RWPE2 (cell line): Measurements from ENCODE around the gene ADGRB2.
"Not testable (repeated sequence)": the region's sequence is repeated elsewhere in the genome, so short reads cannot be mapped to it uniquely, and the experiment has no call there.

Experiments used
- ATAC-seq: fragments of 200-7000 bp; cut with Tn5 transposase; 3 replicates; pipeline ENCODE4 v1.9.1; 2021; ENCODE audit warnings: low read depth
- DNase-seq: peaks from one replicate; pipeline ENCODE4 v3.0.0-alpha.2; 2020; ENCODE audit warnings: low spot score
- H3K27ac ChIP-seq: fragments of 450-650 bp; 2 replicates; pipeline ENCODE4 v1.5.1; 2017; ENCODE audit warnings: mild to moderate bottlenecking; ENCODE audit not compliant: poor library complexity, severe bottlenecking
- H3K27me3 ChIP-seq: fragments of 250-450 bp; sonication (Bioruptor Pico); 2 replicates; pipeline ENCODE4 v1.5.1; 2021; ENCODE audit warnings: mild to moderate bottlenecking, moderate library complexity; ENCODE audit not compliant: insufficient read depth, poor library complexity, severe bottlenecking
- H3K36me3 ChIP-seq: fragments of 250-450 bp; sonication (Bioruptor Pico); 2 replicates; pipeline ENCODE4 v1.5.1; 2020; ENCODE audit warnings: low read depth, mild to moderate bottlenecking, moderate library complexity
- H3K4me1 ChIP-seq: fragments of 250-450 bp; sonication (Bioruptor Pico); 2 replicates; pipeline ENCODE4 v1.5.1; 2021; ENCODE audit warnings: mild to moderate bottlenecking, moderate library complexity; ENCODE audit not compliant: insufficient read depth, poor library complexity, severe bottlenecking
- H3K4me3 ChIP-seq: fragments of 250-450 bp; sonication (Bioruptor Pico); 2 replicates; pipeline ENCODE4 v1.5.1; 2021; ENCODE audit warnings: mild to moderate bottlenecking, moderate library complexity; ENCODE audit not compliant: severe bottlenecking
- H3K9me3 ChIP-seq: fragments of 250-450 bp; sonication (Bioruptor Pico); 2 replicates; pipeline ENCODE4 v1.5.1; 2021; ENCODE audit warnings: mild to moderate bottlenecking, moderate library complexity; ENCODE audit not compliant: severe bottlenecking
- CTCF ChIP-seq: fragments of 450-650 bp; IDR thresholded peaks from one replicate; pipeline ENCODE4 v1.5.1; 2017; ENCODE audit warnings: mild to moderate bottlenecking, moderate library complexity; ENCODE audit not compliant: poor library complexity, severe bottlenecking

ADGRB2 gene

DNA sequence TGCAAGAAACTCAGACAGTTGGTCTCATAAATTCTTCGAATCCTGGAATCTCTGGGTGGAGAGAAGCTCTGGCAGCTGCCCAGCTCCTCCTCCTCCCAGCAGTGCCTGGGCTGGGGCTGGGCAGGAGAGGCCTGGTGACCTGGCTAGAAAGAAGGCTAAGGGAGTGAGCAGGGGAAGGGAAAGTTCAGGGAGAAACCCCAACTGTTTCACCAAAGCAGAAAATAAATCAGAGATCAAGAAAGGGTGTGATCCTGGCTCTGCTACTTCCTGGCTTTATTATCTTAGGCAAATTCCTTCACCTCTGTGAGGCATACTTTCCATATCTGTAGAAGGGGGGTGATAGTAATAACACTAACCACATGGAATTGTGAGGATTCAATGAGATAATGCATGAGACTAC is 51.5 kb downstream of the ADGRB2 start:
- Histone ChIP-seq H3K36me3 (no peaks in the 10 kb centered on the region), H3K9me3 (no peaks in the 10 kb centered on the region), H3K27me3 (no peaks in the 10 kb centered on the region), H3K27ac (peak overlapping the region; percentile 64), H3K4me1 (peaks cover 17% of the 10 kb centered on the region), H3K4me3 (no peak overlapping the region)
- TF ChIP-seq CTCF = no peak
- DNase-seq (no peak), ATAC-seq (peak; percentile 61)

- Histone ChIP-seq H3K36me3 (no peaks in the 10 kb centered on the region), H3K27ac (peak overlapping the region; percentile 64), H3K4me1 (peaks cover 21% of the 10 kb centered on the region), H3K27me3 (no peaks in the 10 kb centered on the region), H3K4me3 (no peak overlapping the region), H3K9me3 (no peaks in the 10 kb centered on the region)
- no peak for DNase-seq
- TF ChIP-seq CTCF = no peak
- no peak for ATAC-seq
These were observed 52.1 kb downstream of the ADGRB2 start for GRCh38 chr1:31712068-31712467.

DNA sequence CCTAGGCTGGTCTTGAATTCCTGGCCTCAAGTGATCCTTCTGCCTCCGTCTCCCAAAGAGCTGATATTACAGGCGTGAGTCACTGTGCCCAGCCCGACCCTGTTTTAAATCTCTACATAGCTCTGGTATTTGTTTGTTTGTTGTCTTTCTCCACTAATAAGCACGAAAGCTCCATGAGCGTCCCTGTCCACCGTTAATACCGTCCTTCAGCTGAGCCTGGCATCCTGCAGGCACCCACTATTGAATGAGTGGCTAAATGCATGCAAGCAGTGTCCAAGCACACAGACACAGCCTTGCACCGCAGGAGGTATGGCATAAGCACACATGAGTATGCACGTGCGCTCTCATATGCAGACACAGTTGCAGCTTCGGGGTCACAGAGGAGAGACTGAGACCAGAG is 55.8 kb downstream of the ADGRB2 start:
- H3K4me3 ChIP-seq = no peak overlapping the region
- no peaks in the 10 kb centered on the region for H3K9me3 ChIP-seq
- H3K27me3 ChIP-seq = no peaks in the 10 kb centered on the region
- H3K27ac ChIP-seq = no peak overlapping the region
- DNase-seq (no peak), ATAC-seq (no peak)
- peaks cover 30% of the 10 kb centered on the region for H3K4me1 ChIP-seq
- no peak for TF ChIP-seq CTCF
- H3K36me3 ChIP-seq = no peaks in the 10 kb centered on the region

DNA sequence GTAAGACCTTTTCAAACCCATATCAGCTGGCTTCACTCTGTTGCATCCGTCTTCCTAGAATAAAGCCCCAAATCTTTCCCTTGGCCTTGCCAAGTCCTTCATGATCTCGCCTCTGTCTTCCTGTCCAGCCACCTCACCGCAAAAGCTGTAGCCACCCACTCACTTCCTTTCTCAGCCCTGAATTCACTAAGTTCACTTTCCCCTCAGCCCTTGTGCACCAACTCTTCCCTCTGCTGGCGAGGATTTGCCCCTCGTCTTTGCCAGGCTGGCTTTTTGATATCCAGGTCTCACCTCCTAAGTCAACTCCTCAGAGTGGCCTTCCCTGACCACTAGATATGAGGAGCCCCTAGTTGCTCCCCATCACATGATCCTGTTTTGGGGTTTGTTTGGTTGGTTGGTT is 56.4 kb downstream of the ADGRB2 start:
- Histone ChIP-seq H3K4me3 (no peak overlapping the region), H3K27ac (peak overlapping the region; percentile 3), H3K27me3 (no peaks in the 10 kb centered on the region), H3K4me1 (peaks cover 30% of the 10 kb centered on the region), H3K36me3 (no peaks in the 10 kb centered on the region), H3K9me3 (no peaks in the 10 kb centered on the region)
- ATAC-seq = no peak
- peak; percentile 28 for TF ChIP-seq CTCF
- DNase-seq = no peak

- peak overlapping the region; percentile 3 for H3K27ac ChIP-seq
- not testable (repeated sequence) for H3K4me3 ChIP-seq, ATAC-seq, H3K9me3 ChIP-seq, H3K36me3 ChIP-seq, H3K27me3 ChIP-seq, DNase-seq
- peaks cover 30% of the 10 kb centered on the region for H3K4me1 ChIP-seq
These were observed 57.0 kb downstream of the ADGRB2 start for GRCh38 chr1:31707059-31707600.
